Measurements from ENCODE around the gene ZNF581.
A peak's percentile ranks its signal among the peaks of the same experiment; 100 is the strongest.

ZNF581 gene

GRCh38 chr19:55654868-55655647, 11.6 kb downstream of the ZNF581 start, which contains the start of gene U2AF2 (continued):
- TF ChIP-seq PATZ1 (tag by site-specific recombination; IDR thresholded peaks at IDR 0.05) = peak; percentile 96
- peak; percentile 88; the same call in 1 of the 2 replicates for TF ChIP-seq GLI4 (tag by site-specific recombination; IDR thresholded peaks at IDR 0.05)
- peak; percentile 77 for TF ChIP-seq ZNF501 (tag by site-specific recombination; IDR thresholded peaks at IDR 0.05)
- no peak for TF ChIP-seq ZFP41 (tag by site-specific recombination; IDR thresholded peaks at IDR 0.05; ENCODE audit: borderline replicate concordance)
- TF ChIP-seq, protein P1, sequence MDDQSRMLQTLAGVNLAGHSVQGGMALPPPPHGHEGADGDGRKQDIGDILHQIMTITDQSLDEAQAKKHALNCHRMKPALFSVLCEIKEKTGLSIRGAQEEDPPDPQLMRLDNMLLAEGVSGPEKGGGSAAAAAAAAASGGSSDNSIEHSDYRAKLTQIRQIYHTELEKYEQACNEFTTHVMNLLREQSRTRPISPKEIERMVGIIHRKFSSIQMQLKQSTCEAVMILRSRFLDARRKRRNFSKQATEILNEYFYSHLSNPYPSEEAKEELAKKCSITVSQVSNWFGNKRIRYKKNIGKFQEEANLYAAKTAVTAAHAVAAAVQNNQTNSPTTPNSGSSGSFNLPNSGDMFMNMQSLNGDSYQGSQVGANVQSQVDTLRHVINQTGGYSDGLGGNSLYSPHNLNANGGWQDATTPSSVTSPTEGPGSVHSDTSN (CRISPR knock-in tag; IDR thresholded peaks at IDR 0.05) = peak; percentile 91
- TF ChIP-seq, protein P2, sequence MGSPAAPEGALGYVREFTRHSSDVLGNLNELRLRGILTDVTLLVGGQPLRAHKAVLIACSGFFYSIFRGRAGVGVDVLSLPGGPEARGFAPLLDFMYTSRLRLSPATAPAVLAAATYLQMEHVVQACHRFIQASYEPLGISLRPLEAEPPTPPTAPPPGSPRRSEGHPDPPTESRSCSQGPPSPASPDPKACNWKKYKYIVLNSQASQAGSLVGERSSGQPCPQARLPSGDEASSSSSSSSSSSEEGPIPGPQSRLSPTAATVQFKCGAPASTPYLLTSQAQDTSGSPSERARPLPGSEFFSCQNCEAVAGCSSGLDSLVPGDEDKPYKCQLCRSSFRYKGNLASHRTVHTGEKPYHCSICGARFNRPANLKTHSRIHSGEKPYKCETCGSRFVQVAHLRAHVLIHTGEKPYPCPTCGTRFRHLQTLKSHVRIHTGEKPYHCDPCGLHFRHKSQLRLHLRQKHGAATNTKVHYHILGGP (tag by site-specific recombination; IDR thresholded peaks at IDR 0.05) = no peak
- peak; percentile 80; the same call in 1 of the 2 replicates for TF ChIP-seq ZNF391 (tag by site-specific recombination; IDR thresholded peaks at IDR 0.05; ENCODE audit: borderline replicate concordance, low read depth)
- no peak for TF ChIP-seq ZSCAN5A (tag by site-specific recombination; IDR thresholded peaks at IDR 0.05)
- no peak for TF ChIP-seq ZNF211 (tag by site-specific recombination; IDR thresholded peaks at IDR 0.05; ENCODE audit: low read depth)
- peak; percentile 72 for TF ChIP-seq ZNF629 (tag by site-specific recombination; IDR thresholded peaks at IDR 0.05)
- no peak for TF ChIP-seq ZNF521 (tag by site-specific recombination; IDR thresholded peaks at IDR 0.05)
- no peak for TF ChIP-seq HOXD13 (CRISPR knock-in tag; IDR thresholded peaks at IDR 0.05; ENCODE audit: borderline replicate concordance)

DNA sequence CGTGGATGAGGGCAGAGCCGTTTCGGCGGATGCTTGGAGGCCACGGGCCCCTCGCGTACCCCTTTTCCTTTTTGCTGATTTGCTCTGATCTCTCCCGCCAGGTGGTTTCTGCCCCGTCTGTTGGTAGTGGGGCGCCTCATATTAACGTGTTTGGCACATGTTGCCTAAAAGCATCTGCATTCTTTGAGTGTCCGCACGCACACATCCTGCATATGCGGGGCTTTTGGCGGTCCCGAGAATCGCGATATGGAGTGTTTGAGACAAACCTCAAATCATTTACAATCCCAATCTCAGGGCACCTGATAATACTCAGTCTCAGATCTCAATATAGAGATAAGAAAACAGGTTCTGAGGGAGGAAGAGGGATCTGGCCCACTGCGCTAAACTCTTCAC, 12.2 kb downstream of the ZNF581 start:
- H3K4me1 ChIP-seq (ENCODE audit: control insufficient read depth, insufficient read depth, low read length) = peaks cover 11% of the 10 kb centered on the region
- H3K4me3 ChIP-seq (ENCODE audit: low read depth, low read length) = peak overlapping the region; percentile 96
- ChIA-PET CTCF (interaction anchor here (1.1 to 3.6 kb wide), 3 partner anchors 10 to 154 kb away, joined by 3 to 36 read pairs (median 3); no protein-coding TSS in a partner anchor), POLR2A (interaction anchor here (1.1 to 2.6 kb wide), 4 partner anchors 10 to 19 kb away, joined by 4 to 16 read pairs (median 8); partner anchors contain the start of gene EPN1)
- peak overlapping the region; percentile 100 for H3K27ac ChIP-seq (ENCODE audit: extremely low read depth, low read depth, low read length)
- H3K36me3 ChIP-seq (ENCODE audit: control insufficient read depth in 2 of 2, insufficient read depth in 1 of 2, low read length in 2 of 2) = peaks cover 12 to 59% of the 10 kb centered on the region in 2 experiments
- H3K9me3 ChIP-seq (ENCODE audit: control insufficient read depth, insufficient read depth, low read depth, low read length) = no peaks in the 10 kb centered on the region
- no peak for TF ChIP-seq GLIS2 (tag by site-specific recombination; IDR thresholded peaks at IDR 0.05)
- no peak; the same call in 1 of the 2 replicates for TF ChIP-seq ZBTB10 (tag by site-specific recombination; IDR thresholded peaks at IDR 0.05)
- peak; percentile 52 for TF ChIP-seq SCRT2 (tag by site-specific recombination; IDR thresholded peaks at IDR 0.05)
- TF ChIP-seq ZNF561 (tag by site-specific recombination; IDR thresholded peaks at IDR 0.05; ENCODE audit: borderline replicate concordance) = peak; percentile 62; the same call in 1 of the 2 replicates
- no peak for TF ChIP-seq ZNF280D (tag by site-specific recombination; IDR thresholded peaks at IDR 0.05)
- TF ChIP-seq, protein P3, sequence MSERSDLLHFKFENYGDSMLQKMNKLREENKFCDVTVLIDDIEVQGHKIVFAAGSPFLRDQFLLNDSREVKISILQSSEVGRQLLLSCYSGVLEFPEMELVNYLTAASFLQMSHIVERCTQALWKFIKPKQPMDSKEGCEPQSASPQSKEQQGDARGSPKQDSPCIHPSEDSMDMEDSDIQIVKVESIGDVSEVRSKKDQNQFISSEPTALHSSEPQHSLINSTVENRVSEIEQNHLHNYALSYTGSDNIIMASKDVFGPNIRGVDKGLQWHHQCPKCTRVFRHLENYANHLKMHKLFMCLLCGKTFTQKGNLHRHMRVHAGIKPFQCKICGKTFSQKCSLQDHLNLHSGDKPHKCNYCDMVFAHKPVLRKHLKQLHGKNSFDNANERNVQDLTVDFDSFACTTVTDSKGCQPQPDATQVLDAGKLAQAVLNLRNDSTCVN (tag by site-specific recombination; optimal IDR thresholded peaks at IDR 0.05) = no peak
- no peak; the same call in 1 of the 2 replicates for TF ChIP-seq KLF9 (tag by site-specific recombination; IDR thresholded peaks at IDR 0.05; ENCODE audit: low read depth)
- peak; percentile 35; the same call in 1 of the 2 replicates for TF ChIP-seq KLF16 (tag by site-specific recombination; IDR thresholded peaks at IDR 0.05)
- TF ChIP-seq GLIS1 (tag by site-specific recombination; IDR thresholded peaks at IDR 0.05) = 0 out of 2 replicates have a peak, but pooled peaks have one; percentile 2
- no peak for TF ChIP-seq ZNF140 (tag by site-specific recombination; IDR thresholded peaks at IDR 0.05)
